Measurements from ENCODE around the gene ZNF385A. TPM values are rescaled to one million over a fixed set of nuclear protein-coding genes. Genes with fewer than 3 reads are reported as not detected.

Gene ZNF385A
- total and polyA plus RNA-seq, 9 of the 15 experiments (the other 6 are each of a cell fraction or from before 2014, with no cell fraction given), result 1.0 to 111 (median 7.7) TPM

- no peak for TF ChIP-seq ZBTB2 (IDR thresholded peaks at IDR 0.05)
- TF ChIP-seq KAT7 (CRISPR knock-in tag; IDR thresholded peaks at IDR 0.05; ENCODE audit: borderline replicate concordance), result no peak
- TF ChIP-seq ZBTB17 (CRISPR knock-in tag; IDR thresholded peaks at IDR 0.05), result no peak
- TF ChIP-seq XRCC5 (IDR thresholded peaks at IDR 0.05; ENCODE audit: low read depth, low read length), result no peak
- no peak for TF ChIP-seq ZNF316 (IDR thresholded peaks at IDR 0.05)
- no peak for TF ChIP-seq RUNX1 (IDR thresholded peaks at IDR 0.05; ENCODE audit: low read depth)
- no peak for TF ChIP-seq ZBTB5 (IDR thresholded peaks at IDR 0.05)
- no peak for TF ChIP-seq ZNF347 (CRISPR knock-in tag; IDR thresholded peaks at IDR 0.05; ENCODE audit: low read depth)
- no peak for TF ChIP-seq ZBTB9 (CRISPR knock-in tag; IDR thresholded peaks at IDR 0.05)
- peak; percentile 78 for TF ChIP-seq CHD1 (IDR thresholded peaks at IDR 0.05; ENCODE audit: low read length)
- TF ChIP-seq KAT2B (IDR thresholded peaks at IDR 0.05; ENCODE audit: low read depth, low read length), result no peak
- TF ChIP-seq HMG20A (CRISPR knock-in tag; conservative IDR thresholded peaks at IDR 0.05), result no peak
- no peak for TF ChIP-seq YY1 (IDR thresholded peaks at IDR 0.05; ENCODE audit: borderline replicate concordance in 1 of 3, control insufficient read depth in 1 of 3, extremely low read depth in 1 of 3, insufficient read depth in 3 of 3, insufficient read length in 1 of 3, insufficient replicate concordance in 2 of 3, low read depth in 1 of 3, low read length in 2 of 3)
- no peak for TF ChIP-seq FOXO4 (CRISPR knock-in tag; IDR thresholded peaks at IDR 0.05)
- TF ChIP-seq IRF2 (CRISPR knock-in tag; IDR thresholded peaks at IDR 0.05), result no peak
- TF ChIP-seq HOXB6 (CRISPR knock-in tag; IDR thresholded peaks at IDR 0.05; ENCODE audit: borderline replicate concordance), result no peak
- no peak for TF ChIP-seq USF2 (CRISPR knock-in tag; IDR thresholded peaks at IDR 0.05)
- no peak for TF ChIP-seq DIDO1 (tag; IDR thresholded peaks at IDR 0.05; ENCODE audit: low read depth)
- no peak for TF ChIP-seq NR4A1 (CRISPR knock-in tag; IDR thresholded peaks at IDR 0.05)
- no peak for TF ChIP-seq NR4A1 (tag; IDR thresholded peaks at IDR 0.05)
These were observed 24.7 kb downstream of the ZNF385A start (continued) for GRCh38 chr12:54359762-54360351.
